HepG2 (cell line): ENCODE measurements around the gene PLB1.

ENCODE experiments used
- SSRP1 ChIP-seq: IDR thresholded peaks from 2 replicates; pipeline ENCODE4 v1.6.1; 2016; ENCODE audit warnings: control low read depth
- TF ChIP-seq, protein P1 (sequence below): sonication (generic); formaldehyde crosslinking; IDR thresholded peaks from 2 replicates; pipeline ENCODE4 v1.5.0; 2020; ENCODE audit warnings: mild to moderate bottlenecking, missing genetic modification reagents, moderate library complexity

- no peak for TF ChIP-seq SSRP1
- TF ChIP-seq, protein P1, sequence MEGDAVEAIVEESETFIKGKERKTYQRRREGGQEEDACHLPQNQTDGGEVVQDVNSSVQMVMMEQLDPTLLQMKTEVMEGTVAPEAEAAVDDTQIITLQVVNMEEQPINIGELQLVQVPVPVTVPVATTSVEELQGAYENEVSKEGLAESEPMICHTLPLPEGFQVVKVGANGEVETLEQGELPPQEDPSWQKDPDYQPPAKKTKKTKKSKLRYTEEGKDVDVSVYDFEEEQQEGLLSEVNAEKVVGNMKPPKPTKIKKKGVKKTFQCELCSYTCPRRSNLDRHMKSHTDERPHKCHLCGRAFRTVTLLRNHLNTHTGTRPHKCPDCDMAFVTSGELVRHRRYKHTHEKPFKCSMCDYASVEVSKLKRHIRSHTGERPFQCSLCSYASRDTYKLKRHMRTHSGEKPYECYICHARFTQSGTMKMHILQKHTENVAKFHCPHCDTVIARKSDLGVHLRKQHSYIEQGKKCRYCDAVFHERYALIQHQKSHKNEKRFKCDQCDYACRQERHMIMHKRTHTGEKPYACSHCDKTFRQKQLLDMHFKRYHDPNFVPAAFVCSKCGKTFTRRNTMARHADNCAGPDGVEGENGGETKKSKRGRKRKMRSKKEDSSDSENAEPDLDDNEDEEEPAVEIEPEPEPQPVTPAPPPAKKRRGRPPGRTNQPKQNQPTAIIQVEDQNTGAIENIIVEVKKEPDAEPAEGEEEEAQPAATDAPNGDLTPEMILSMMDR (CRISPR knock-in tag), result no peak
Measured at GRCh38 chr2:28544922-28545589, 49.2 kb downstream of the PLB1 start.
